Amniotic epithelial cell (primary cell): ENCODE results near the gene SULF2.

Experiments used
- DNase-seq: peaks from one replicate; pipeline ENCODE4 v3.0.0-alpha.2; 2010; ENCODE audit warnings: low read depth

SULF2 gene

GRCh38 chr20:47711046-47711752 is 74.1 kb downstream of the SULF2 start:
- no peak for DNase-seq

DNA sequence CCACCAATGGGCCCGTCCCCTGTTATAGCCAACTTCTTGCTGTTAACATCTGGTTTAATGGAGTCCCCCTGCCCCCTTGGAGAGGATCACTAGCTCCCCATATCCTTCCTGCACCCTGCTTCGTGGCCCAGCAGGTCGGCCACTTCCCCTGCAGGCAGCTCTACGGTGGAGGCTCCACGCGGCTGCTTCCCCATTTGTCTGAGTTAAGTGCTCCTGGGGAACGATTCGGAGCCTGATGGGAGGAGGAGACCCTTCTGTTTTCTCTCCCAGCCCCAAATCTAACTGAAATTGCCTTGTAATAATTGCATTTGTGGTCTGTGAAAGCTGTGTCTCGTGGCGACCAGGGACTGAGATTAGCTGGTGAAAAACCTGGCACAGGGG is 74.6 kb downstream of the SULF2 start:
- DNase-seq: no peak

DNA sequence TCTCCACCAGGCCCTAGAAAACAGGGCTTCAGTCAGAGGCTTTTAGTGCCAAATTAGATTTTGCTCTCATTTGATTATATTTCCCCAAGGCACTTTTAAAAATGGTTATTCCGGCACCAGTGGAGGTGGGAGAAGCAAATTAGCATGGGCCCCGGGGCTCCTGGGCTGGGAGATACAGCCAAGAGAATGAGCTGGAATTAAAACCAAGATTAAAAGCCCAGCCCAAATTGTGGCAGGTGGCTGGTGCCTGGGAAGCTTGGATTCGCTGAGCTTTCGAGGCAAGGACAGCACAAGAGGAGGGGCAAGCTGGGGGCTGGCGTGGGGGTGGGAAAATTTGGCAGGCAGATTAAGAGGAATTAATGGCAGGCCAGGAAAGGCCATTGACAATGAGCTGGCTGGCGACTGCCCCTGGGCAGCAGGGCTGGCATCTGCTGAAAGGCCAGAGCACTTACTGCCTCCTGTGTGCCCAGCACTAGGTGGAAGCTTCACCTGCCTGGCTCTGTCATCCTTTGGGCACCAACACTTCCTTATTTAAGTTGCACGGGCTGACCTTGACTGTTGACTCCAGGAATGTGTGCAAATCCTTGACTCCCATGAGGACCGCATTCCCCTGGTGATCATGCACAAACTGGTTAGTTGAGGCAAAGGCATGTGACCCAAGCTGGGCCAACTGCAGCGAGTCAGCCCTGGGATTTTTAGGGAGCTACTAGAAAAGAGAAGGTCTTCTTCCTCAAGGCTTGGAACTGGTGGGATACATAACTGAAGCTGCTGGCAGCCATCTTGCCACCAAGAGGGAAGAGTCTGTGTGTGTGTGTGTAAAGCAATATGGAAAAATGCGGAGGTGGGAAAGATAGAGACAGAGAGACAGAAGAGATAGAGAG is 76.1 kb downstream of the SULF2 start:
- DNase-seq: no peak

GRCh38 chr20:47708140-47708807 is 77.0 kb downstream of the SULF2 start:
- DNase-seq: no peak

DNA sequence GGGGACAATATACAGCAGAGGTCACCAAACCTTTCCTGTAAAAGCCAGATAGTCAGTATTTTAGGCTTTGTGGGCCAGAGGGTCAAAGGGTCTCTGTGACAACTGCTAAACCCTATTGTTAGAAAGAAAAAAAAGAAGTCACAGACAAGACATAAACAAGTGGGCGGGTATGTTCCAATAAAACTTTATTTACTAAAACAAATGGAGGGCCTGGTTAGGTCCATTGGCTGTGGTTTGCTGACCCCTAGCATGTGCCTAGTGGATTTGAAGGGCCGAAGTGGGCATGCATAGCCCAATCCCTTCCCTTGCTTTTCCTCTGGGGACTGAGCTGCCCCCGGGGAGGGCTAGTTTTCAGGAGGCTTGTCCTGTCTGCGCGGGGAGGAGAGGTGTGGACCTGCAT is 78.9 kb downstream of the SULF2 start:
- DNase-seq: no peak

DNA sequence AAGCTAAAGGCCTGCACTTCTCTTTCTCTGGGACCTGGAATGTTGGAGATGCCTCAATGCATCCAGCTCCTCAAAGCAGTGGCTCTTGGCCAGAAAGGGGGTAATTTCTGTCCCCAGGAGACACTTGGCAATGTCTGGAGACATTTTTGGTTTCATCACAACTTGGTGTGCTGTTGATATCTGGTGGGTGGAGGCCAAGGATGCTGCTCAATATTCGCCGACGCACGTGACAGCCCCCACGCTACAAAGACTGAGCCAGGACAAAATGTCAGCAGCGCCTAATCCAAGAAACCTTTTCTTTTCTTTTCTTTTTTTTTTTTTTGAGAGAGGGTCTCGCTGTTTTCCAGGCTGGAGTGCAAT is 79.8 kb downstream of the SULF2 start:
- no peak for DNase-seq

DNA sequence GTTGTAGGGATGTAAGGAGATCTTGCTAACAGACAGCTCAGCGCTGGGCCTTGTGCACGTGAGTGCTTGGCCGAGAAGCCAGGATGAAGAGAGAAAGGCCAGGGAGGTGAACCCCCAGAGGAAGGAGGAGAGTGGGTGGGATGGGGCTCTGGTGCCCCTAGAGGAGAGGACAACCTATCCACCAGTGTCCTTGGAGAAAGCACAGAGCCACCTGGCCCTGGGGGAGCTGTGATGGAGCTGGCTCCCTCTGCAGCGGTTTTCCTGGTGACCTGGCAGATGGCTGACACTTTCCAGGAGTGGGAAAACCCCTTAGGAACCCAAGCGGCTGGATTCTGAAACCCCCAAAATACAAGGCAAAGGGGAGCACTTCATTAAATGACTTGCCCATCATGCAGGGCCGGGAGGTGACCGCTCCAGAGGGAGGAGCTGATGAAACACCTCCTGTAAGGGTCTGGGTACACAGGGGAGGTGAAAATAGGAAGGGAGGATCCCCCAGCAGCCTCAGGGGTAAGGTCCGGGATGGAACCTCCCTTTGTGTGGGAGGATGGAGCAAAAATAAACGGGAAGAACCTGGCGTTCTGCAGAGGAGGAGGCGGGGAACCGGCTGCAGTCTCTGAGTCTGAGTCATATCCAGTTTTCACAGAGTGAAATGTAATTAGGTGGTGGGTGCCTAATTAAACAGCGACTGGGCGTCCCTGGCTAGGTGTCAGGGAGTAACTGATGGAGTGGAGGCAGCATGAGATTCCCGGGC is 80.4 kb downstream of the SULF2 start:
- DNase-seq: peak; percentile 41

- DNase-seq: peak; percentile 72
Observed at GRCh38 chr20:47703748-47704147, 81.5 kb downstream of the SULF2 start.

DNA sequence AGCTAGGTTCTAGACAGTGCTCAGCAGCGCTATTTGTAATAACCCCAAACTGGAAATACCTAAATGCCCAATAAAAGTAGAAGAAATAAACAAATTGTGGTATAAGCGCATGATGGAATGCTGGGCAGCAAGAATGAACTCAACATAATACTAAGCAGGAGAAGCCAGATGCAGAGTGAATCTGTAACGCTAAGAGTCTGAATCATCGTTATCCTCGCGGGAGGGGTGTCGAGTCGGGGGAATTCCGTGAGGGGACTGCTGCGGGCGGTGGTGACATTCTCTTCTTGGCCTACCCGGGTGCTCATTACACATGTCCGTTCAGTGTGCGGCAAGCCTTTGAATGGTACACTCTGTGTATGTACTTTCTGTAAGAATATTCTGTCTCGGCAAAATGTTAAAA is 83.7 kb downstream of the SULF2 start:
- peak; percentile 20 for DNase-seq

DNA sequence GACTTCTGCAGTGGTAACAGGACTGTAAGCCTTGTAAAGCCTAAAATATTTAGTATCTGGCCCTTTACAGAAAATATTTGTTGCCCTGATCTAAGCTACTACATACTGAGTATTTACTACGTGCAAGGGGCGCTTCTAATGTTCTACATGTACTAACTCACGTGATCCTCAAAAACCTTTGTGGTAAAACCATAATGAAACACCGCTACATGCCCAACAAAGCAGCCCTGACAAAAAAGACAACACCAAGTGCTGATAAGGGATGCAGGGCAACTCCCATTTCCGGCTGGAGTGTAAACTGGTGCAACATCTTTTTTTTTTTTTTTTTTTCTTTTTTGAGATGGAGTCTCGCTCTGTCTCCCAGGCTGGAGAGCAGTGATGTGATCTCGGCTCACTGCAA is 85.0 kb downstream of the SULF2 start:
- DNase-seq: no peak

DNA sequence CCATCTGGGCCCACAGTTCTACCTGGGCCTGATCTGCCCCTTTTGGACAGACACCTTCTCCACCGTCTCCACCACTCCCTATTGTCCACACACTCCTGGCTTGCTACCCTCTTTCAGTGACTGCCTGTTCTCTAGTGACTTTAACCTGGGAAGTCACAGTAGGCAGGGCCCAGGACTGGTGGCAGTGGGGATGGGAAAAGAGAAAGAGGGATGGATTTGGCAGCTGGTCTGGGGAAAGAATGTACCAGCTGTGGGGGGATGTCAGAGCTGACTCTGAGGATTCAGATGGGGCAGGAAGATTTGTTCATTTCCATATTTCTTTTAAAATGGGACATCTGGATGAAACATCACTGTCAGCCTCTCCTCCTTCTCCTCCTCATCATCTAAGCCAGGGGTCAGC is 85.5 kb downstream of the SULF2 start:
- DNase-seq: no peak

DNA sequence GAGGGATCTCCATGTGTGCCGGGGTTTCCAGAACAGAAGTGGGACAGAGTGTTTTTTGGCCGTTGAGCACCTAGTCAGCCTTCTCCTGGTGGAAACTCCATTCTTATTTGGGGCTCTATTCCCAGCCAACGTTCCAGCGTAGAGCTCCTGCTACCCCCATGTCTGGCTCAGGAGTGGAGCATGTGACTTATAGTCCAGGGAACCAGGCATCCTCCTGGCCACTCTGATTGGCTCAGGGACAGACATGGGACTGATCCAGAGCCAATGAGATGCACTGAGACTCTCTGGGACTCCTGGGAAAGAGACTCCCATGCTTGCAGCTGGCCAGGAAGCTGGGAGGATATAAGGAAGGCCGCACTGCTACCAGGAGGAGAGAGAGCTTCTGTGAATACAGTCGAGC is 87.1 kb downstream of the SULF2 start:
- DNase-seq: no peak

- DNase-seq: no peak
Observed at GRCh38 chr20:47696856-47697255, 88.4 kb downstream of the SULF2 start.

- no peak for DNase-seq
Observed at GRCh38 chr20:47694021-47694818, 91.1 kb downstream of the SULF2 start.

DNA sequence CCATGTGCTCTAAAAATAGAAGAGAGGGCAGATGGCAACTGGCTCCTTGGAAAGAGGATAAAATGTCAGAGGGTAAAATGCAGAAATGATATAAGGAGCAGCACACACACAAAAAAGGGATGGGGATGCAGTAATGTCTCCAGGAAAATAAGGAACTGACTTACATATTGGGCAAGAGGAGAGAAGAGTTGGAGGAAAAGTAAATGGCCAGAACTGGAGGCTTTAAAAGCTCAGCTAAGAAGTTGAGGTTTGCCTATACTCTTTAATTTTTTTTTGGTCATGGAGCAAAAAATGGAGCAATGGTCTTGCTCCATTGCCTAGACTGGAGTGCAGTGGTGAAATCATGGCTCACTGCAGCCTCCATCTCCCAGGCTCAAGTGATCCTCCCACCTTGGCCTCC is 93.7 kb downstream of the SULF2 start:
- peak; percentile 34 for DNase-seq

DNA sequence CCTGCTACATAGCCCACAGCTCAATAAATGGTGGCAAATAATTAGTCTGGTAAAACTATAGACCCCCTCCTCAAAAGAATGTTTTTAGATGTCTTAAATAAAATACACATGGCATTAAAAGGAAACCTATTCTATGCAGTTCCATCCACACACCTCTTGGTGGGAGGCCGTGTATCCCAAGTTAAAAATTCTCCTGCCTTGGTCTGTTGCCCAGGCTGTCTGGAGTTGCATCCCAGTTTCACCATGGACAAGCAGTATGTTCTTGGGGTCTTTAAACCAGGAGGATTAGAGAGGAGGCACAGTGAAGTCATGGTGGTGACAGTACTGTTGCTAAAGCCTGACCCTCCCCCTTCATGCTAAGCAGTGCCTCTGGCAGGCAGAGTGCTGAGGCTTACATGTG is 95.5 kb downstream of the SULF2 start:
- DNase-seq: no peak

- DNase-seq: no peak
Observed at GRCh38 chr20:47688385-47689381, 96.6 kb downstream of the SULF2 start.

DNA sequence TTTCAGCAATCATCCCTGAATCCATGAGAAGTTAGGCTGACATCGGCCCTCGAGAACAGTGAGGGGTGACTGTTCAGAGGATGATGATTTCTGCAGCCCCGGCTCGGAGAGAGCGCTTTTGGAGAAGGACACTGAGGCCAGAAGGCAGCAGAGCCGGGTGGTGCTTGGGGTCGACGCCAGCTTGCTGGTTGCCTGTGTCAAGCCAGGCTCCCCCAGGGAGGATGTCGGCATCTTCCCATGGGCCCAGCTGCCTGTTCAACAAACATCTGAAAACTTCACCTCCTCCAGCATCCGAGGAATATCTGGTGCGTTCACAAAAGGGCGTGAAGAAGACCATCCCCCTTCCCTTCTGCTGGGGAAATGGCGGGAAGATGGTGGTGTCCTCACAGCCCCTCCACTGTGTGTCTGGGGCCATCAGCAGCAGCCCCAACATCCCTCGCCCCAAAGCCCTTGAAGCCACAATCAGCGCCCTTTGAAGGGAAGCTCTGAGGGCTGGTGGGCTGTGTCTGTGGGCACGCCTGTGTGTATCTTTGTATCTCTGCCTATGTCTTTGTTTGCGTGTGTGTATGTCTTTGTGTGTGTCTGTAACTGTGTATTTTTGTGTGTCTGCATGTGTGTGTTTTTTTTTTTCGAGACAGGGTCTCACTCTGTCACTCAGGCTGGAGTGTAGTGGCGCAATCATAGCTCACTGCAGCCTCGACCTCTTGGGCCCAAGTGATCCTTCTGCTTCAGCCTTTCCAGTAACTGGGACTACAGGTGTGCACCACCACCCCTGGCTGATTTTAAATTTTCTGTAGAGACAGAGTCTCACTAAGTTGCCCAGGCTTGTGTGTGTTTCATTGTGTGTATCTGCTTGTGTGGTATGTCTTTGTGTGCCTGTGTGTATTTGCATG is 97.9 kb downstream of the SULF2 start:
- DNase-seq: no peak

- peak; percentile 82 for DNase-seq
Observed at GRCh38 chr20:47686545-47686944, 98.7 kb downstream of the SULF2 start.
